HG03354 (cell line): ENCODE data around the gene SPANXA2.
"Not testable (repeated sequence)": the region's sequence is repeated elsewhere in the genome, so short reads cannot be mapped to it uniquely, and the experiment has no call there.

Experiments used
- ATAC-seq: cut with Tn5 transposase; IDR thresholded peaks from one replicate; pipeline ENCODE4 v1.9.1; 2021; ENCODE audit warnings: mild to moderate bottlenecking; ENCODE audit not compliant: unreplicated experiment, poor library complexity, severe bottlenecking

Gene SPANXA2, protein sequence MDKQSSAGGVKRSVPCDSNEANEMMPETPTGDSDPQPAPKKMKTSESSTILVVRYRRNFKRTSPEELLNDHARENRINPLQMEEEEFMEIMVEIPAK

GRCh38 chrX:141589408-141589807, at the start of gene SPANXA2:
SPANXA2 (plus strand) TSS chrX:141589708; CDS start chrX:141589768, 60 bp downstream.
- not testable (repeated sequence) for ATAC-seq

GRCh38 chrX:141542551-141542950, 47.0 kb upstream of the SPANXA2 start:
- ATAC-seq, result not testable (repeated sequence)

- not testable (repeated sequence) for ATAC-seq
Observed at GRCh38 chrX:141584638-141585037, 4.9 kb upstream of the SPANXA2 start, which contains the start of gene SPANXA1. SPANXA1 (minus strand) TSS chrX:141584738; CDS start chrX:141584678, 60 bp downstream.

DNA sequence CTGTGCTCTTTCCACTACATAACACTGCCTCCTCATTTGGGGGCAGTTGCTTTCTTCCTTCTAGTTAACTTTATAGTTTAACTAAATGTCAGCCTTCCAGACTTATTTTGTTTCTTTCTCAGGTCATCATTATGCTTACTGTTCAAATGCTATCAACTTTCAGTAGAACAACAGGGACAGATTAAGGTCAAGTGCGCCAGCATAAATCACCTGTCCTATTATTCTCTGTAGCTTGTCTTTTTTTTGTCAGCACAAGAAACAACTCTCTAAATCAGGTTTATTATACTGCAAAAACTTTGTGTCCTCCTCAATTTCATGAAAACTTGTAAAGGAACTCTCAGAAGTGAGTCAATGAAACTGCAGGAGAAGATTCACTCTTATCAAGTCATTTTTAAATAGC, 19.6 kb downstream of the SPANXA2 start:
- ATAC-seq, result no peak

DNA sequence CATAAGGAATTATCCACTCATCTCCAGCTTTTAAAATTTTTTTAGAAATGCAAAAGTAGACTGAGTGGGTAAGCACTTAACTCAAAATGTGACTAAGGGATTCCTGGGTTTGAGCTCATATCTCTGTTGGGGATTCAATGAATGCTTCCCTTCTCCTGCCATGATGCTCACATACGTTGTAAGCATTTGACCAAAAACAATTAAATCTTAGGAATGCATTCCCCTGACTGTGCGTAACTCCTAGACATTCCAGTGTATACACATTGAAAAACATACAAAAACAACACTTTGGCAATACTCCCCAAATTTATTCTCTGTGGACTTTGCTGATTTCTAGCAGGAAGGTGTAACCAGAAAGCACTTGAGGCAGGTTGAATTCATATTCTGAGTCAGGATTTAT, 29.8 kb downstream of the SPANXA2 start:
- ATAC-seq, result no peak

GRCh38 chrX:141632124-141632523, 42.6 kb downstream of the SPANXA2 start:
- ATAC-seq, result no peak

GRCh38 chrX:141638550-141638949, 49.0 kb downstream of the SPANXA2 start:
- no peak for ATAC-seq
